ENCODE results near the gene CD276. TPM values are rescaled to one million over a fixed set of nuclear protein-coding genes. Genes with fewer than 3 reads are reported as not detected.

CD276 gene
- total RNA-seq, 4 donors from 2014 or later, result 43.2 to 127 (median 61.2) TPM

DNA sequence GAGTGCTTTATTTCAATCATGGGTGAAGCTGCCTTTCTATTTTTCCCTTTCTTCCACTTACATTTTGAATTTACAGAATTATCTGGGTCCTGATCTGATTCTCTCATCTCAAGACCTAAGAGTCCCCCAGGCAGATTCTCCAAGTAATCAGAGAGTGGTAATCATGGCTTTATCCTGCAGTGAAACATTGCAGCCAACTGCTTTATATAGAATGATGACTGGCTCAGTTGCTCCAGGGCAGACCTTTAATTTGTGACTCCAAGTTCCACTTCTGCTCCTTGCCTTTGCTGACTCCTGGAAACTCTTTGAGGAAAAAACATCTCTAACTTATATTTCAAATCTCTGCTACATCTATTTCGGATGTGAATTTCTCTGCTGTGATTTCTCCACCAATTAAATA lies 25.5 kb upstream of the CD276 start:
- TF ChIP-seq, protein P1, sequence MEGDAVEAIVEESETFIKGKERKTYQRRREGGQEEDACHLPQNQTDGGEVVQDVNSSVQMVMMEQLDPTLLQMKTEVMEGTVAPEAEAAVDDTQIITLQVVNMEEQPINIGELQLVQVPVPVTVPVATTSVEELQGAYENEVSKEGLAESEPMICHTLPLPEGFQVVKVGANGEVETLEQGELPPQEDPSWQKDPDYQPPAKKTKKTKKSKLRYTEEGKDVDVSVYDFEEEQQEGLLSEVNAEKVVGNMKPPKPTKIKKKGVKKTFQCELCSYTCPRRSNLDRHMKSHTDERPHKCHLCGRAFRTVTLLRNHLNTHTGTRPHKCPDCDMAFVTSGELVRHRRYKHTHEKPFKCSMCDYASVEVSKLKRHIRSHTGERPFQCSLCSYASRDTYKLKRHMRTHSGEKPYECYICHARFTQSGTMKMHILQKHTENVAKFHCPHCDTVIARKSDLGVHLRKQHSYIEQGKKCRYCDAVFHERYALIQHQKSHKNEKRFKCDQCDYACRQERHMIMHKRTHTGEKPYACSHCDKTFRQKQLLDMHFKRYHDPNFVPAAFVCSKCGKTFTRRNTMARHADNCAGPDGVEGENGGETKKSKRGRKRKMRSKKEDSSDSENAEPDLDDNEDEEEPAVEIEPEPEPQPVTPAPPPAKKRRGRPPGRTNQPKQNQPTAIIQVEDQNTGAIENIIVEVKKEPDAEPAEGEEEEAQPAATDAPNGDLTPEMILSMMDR (IDR thresholded peaks at IDR 0.05; ENCODE audit: low read depth), result no peak

DNA sequence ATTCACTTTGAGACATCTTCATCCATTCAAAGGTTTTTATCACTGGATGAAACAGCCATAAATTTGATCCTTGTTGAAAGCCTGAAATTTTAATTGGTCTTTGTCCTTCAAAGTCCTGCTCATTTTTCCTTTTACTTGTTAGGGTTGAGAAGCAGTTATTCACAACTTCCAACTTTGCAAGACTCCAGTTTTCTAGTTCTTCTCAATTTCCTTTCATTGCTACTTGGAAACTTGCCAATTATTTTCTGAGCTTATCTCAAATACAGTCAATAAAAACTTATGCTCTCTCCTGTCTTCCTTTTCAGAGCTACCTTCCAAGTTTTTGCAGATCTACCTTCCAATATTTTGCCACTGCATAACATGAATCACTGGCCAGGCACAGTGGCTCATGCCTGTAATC lies 23.7 kb upstream of the CD276 start:
- TF ChIP-seq, protein P1 (IDR thresholded peaks at IDR 0.05; ENCODE audit: low read depth), result no peak

DNA sequence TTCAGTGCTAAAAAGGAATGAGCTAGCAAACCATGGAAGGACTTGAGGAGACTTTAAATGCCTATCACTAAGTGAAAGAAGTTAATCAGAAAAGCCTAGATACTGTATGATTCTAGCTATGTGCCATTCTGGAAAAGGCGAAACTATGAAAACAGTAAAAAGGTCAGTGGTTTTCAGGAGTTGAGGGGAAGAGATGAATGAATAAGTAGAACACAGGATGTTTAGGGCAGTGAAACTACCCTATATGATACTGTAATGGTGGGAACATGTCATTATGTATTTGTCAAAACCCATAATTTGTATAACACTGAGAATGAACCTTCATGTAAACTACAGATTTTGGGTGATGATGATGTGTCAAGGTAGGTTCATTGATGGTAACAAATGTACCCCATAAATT lies 9.6 kb upstream of the CD276 start:
- TF ChIP-seq, protein P1 (IDR thresholded peaks at IDR 0.05; ENCODE audit: low read depth), result no peak

DNA sequence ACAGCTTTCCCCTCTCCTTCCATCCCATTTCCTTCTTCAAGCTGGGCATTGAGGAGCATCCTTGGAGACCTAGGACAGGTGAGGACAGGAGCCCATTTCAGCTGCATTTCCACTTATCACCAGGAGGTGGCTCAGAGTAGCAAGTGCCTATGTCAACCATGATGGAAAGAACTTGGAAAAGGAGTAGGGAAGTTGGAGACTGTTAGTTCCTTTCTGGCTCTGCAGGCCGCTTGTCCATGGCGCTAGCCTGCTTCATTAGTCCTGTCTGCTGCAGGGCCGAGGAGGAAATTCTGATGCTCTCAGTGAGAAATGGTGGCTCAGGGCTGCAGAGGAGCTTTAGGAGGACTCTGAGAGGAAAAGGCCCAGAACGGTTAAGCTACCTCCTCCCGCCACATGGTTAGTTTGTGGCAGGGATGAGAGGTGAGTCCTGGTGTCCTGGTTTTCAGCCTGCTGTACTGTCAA lies 7.0 kb upstream of the CD276 start:
- TF ChIP-seq, protein P1 (IDR thresholded peaks at IDR 0.05; ENCODE audit: low read depth), result no peak

DNA sequence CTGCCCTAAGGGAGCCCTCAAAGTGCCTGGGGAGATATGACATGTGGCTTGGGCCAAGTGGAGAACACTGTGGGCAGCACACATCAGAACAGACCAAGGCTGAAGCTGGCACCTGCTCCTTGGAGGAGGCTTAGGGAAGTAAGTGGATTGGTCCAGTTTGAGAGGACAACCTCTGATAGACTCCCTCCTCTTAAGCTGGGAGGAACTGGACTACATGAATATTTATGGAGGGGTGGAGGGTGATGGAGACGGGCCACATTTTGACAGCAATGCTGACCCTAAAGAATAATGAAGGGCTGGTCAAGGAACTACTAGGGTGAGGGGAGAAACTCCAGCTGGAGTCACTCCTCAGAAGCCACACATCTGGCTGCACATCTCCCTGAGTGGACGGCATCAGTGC lies 6.5 kb upstream of the CD276 start:
- TF ChIP-seq, protein P1 (IDR thresholded peaks at IDR 0.05; ENCODE audit: low read depth), result no peak

DNA sequence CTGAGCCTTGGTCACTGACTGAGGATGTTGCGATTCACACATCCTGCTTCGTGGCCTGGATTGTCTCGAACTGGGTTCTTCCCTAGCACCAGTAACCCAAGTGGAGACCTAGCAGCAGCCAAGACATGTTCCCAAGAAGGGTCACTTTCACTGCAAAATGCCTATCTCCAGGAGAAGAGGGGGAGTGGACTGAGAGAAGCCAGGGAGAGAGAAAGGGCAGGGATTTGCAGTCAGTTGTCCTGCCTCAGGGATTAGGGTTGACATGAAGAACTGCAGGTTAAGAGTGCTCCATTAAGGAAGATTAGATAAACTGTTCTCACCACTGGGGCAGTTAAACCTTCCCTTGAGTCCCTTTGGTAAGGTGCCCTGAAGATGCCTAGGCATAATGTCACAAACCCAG lies 5.7 kb upstream of the CD276 start:
- TF ChIP-seq, protein P1 (IDR thresholded peaks at IDR 0.05; ENCODE audit: low read depth), result no peak

DNA sequence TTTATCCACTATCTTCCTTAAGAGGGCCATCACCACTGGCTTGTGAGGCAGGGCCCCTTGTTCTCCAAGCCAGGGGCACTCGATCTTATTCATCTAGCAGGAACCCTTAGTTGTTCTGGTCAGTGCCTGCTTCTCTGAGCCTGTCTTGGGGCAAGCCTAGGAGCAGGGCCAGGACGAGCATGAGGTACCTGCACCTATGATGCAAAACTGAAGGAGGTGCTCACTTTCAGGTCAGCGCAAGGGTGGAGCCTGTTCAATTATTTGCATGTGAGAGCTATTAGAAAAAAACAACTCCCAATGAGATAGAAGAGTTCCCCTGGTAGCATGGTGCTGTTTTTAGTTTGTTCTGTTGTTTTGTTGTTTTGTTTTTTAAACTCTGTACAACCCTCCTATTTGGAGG lies 5.0 kb upstream of the CD276 start:
- TF ChIP-seq, protein P1 (IDR thresholded peaks at IDR 0.05; ENCODE audit: low read depth), result no peak
